Glomerular visceral epithelial cell (primary cell): ENCODE data around the gene CBLN1.

Experiments used
- DNase-seq: peaks from one replicate; pipeline ENCODE4 v3.0.0-alpha.2; 2016; ENCODE audit errors: extremely low spot score

CBLN1 gene

DNA sequence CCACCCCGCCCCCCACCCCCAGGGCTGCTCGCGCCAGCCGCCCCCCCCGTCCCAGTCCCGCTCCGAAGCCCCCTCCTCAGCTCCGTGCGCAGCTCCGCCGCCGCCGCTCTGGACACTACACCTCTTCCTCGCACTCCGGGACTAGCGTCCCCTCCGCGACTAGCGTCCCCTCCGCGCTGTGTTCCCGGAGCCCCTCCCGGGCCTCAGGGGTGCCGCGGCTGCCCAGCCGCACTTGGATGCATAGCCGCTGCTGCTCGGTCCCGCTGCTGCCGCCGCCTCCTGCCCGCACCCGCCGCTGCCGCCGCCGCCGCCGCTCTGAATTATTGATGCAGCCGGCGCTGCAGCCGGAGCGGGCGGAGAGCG is at the start of gene CBLN1:
Gene CBLN1 (minus strand): TSS at position 359 of the 363 bp plus-strand sequence. CDS start 373 bp downstream, outside the sequence.
- DNase-seq, result no peak

GRCh38 chr16:49330562-49331201 is 49.0 kb upstream of the CBLN1 start:
- DNase-seq, result no peak

GRCh38 chr16:49328325-49328724 is 46.7 kb upstream of the CBLN1 start:
- DNase-seq, result no peak

DNA sequence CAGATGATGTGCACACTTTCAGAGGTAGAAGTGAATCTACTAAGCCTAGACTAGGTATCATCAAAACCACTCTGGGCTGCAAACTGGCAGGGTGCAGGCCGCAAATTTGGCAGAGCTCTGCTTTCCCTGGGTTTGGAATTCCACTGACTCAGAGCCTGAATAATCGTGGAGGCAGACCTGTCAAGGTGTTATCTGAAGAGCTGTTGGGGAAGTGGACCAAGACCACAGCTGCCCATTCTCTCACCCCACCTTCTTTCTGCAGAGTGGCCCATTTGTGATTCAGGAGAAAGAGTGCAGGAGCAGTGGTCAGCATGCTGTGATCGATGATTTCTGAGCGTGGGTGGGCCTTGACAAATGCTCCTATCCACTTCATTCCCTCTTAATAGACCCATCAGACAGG is 45.8 kb upstream of the CBLN1 start:
- DNase-seq, result no peak

DNA sequence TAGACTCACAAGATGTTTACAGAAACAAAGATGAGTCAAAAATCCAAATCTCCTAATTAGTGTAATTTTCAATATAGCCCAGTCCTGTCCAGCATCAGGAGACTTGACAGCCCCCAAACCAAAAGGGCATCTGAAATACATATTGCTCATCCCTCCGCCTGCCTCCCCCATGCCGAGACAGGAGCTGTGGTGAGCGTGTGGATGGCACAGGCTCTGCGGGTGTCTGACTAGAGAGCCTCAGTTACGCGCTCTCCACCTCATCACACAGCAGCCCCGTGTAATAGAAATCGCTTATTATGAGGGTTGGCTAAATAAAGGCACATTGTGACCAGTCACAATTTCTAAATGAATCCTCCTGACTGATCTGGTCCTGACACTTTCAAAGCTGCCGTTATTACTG is 43.1 kb upstream of the CBLN1 start:
- DNase-seq, result no peak

DNA sequence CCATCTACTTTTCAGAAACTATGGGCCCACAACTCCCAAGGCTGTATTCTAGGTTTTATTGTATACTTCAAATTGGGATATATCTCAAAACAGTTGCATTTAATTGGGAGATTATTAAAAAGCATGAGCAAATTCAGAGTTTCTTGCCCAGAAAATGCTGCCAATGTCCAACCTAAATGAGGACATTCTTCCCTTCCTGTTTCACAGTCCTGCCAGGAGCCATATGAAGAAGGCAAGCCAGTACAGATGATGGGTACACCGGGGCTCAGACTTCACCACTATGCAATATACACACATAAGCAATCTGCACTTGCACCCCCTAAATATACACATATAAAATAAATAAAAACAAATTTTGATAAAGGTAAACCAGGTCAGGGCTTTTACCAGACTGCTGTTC is 34.0 kb upstream of the CBLN1 start:
- DNase-seq, result no peak

DNA sequence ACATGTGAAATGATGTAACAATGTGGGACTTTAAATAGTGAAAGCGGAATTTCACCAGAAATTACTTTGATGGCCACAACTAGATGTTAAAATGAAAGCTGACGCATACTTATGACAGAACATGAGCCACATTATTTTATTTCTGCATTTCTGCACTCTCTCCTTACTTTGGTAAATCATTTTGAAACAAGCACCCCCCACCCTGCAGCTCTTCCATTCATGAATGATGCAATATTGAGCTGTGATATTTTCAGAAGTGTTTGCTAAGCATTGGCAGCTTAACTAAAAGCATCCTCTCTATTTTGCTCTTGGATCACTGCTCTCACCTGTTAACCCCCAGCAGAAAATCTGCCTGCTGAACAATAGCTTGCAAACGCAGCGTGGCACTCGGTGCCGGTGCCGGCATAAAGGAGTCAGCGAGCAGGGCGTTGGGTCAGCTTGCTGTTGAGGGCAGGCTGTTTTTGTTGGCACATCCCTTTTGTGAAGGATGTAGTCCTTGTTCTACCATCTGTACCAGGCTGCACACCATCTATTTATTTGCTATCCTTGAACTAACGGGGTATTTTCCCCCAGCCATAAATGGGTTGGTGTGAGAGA is 30.8 kb upstream of the CBLN1 start:
- no peak for DNase-seq

DNA sequence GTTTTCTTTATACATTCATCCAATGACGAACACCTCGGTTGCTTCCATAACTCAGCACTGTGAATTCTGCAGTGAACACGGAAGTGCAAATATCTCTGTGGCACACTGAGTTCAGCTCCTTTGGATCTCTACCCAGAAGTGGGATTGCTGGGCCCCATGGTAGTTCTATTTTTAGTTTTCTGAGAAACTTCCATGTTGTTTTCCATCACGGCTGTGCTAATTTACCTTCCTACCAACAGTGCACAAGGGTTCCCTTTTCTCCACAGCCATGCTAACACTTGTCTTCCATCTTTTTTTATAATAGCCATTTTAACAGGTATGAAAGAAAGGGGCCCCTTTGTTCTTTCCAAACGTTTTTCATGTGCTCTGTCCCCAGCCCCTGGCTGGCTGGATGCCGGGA is 30.2 kb upstream of the CBLN1 start:
- DNase-seq, result no peak

GRCh38 chr16:49307176-49307575 is 25.5 kb upstream of the CBLN1 start:
- no peak for DNase-seq

DNA sequence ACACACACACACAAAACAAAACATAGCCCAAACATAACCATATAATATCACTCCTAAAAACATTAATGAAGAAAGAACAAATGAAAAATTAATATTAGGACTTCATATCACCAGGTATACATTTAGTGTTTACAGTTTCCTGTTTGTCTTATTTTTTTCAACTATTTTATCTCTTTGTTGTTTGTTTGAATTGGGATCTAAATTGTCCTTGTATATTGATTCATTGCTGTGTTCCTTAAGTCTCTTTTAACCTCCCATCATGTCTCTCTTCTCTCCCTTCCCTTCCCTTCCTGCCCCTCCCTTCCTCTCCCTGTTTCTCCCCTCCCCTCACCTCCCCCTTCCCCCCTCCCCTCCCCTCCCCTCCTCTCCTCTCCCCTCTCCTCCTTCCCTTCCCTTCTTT is 23.8 kb upstream of the CBLN1 start:
- no peak for DNase-seq

GRCh38 chr16:49292413-49292812 is 10.8 kb upstream of the CBLN1 start:
- no peak for DNase-seq

- no peak for DNase-seq
Observed at GRCh38 chr16:49287572-49287971, 5.9 kb upstream of the CBLN1 start.

GRCh38 chr16:49284962-49285361 is 3.3 kb upstream of the CBLN1 start:
- no peak for DNase-seq

DNA sequence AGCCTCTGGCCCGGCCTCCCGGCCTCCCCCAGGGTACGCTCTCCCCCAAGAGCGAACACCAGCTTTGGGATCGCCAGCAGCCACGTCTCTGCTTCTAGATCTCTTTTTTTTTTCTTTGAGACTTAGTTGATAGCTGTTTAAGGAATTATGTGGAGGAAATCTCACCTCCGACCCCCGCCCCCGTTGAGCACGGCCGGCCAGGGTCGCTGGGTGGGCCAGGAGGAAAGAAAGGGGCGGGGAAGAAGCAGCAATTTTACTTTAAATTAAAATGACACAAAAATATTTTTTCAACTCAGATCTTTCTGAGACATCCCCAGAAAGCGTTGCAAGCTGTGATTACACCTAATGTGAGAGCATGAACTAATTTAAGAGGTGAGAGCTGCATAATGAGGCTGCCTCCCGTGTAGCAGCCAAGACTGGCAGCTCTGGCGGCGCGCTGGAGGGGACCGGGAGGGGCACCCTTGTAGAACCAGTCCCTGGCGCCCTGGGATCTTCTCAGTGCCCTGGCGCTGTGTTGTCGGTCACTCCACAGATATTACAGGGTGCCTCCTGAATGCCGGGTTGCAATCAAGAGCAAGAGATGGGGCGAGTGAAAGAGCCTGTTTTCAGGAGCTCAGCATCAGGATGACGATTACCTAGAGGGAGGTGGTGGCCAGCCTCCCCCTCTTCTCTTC is 1.9 kb upstream of the CBLN1 start:
- DNase-seq, result no peak

DNA sequence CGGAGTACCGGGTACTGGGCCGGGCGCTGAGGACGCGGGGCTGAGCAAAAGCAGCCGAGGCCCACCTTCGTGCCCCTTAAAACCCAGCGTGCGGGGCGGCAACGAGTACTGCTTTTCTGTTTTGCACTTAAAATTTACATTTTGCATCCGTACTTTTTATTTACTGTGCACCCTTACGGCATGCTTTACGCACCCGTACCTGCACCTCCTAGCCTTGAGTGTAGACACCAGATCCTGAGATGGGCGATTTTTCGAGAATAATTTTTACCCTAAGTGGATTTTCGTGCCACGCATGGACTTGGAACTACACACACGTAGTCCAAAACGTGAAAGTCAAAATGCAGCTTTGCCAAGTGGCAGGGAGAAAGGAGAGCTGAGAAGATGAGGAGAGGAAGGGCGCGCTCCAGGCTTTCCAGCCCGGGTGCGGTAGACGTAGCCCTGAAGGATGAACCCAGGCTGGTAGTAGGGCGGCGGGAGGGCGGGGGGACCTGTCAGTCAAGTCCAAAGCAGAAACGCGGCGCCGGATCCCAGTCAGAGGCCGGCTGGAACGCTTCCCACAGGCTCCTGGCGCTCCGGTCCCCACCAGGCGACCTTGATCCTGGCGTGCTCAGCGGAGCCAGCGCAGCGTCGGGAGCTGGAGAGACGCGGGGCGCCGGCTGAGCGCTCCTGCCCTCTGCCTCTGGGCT is 1.2 kb upstream of the CBLN1 start:
- DNase-seq, result no peak

DNA sequence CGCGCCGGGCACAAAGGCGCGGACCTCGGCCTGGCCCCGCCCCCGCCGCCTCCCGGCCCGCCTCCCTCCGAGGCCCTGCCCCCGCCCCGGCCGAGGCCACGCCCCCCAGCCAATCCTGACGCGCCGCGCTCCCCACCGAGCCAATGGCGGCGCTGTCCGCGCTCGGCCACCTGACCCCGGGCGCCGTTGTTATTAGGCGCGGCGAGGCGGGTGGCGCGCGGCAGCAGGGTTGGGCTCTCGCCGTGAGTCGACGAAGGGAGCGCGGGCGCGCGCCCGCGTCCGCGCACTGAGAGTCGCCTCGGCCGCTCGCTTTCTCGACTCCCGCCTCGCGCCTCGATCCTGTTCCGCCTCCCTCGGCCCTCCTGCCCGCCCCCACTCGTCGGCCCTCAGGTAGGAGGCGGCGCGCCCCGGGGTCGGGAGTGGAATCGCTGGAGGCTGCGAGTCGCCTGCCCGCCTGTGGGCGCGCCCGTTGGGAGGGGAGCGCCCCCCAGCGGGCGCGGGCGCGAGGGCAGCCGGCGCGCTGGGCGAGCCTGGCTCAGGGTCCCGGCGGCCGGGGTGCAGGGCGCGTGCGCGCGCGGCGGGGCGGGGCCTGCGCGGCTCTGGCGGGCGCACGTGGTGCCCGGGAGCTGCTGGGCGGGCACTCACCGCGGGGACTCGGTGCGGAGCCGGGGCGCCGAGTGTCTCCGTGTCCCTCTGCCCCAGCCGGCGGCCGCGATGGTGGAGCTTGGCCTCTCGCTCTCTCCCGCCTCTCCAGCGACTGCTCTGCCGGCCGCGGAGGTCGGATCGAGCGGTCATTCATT is 405 bp upstream of the CBLN1 start:
- DNase-seq, result peak; percentile 3

GRCh38 chr16:49280841-49281371 is 732 bp downstream of the CBLN1 start:
- no peak for DNase-seq

DNA sequence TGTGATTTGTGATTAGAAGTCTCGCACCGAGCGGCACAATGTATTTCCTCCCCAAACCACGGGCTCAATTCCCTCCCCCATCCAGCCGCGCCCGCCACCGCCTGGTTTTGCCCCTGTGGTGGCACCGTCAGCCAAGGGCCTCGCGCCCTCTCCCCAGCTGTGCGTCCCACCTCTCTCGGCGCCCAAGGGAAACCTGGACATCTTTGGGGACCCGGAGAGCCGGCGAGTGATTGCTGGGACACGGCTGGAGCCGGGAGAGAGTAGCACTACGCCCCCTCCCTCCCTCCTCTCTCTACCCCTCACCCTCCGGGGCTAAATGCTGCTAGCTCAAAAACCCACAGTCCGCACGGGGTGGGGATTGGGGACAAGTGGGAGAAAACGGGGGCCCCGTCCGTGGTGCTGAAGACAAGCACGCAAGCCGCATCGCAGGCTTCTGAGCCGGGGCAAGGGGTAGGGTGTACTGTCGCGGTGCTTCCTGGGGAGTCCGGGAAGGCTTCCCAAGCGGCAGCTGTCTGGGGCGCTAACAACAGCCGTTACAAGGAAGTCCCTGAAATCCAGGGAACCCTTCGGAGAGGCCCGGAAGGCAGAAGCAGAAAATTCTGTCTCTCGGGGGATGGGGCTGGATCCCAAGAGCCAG is 1.4 kb downstream of the CBLN1 start:
- DNase-seq, result no peak

DNA sequence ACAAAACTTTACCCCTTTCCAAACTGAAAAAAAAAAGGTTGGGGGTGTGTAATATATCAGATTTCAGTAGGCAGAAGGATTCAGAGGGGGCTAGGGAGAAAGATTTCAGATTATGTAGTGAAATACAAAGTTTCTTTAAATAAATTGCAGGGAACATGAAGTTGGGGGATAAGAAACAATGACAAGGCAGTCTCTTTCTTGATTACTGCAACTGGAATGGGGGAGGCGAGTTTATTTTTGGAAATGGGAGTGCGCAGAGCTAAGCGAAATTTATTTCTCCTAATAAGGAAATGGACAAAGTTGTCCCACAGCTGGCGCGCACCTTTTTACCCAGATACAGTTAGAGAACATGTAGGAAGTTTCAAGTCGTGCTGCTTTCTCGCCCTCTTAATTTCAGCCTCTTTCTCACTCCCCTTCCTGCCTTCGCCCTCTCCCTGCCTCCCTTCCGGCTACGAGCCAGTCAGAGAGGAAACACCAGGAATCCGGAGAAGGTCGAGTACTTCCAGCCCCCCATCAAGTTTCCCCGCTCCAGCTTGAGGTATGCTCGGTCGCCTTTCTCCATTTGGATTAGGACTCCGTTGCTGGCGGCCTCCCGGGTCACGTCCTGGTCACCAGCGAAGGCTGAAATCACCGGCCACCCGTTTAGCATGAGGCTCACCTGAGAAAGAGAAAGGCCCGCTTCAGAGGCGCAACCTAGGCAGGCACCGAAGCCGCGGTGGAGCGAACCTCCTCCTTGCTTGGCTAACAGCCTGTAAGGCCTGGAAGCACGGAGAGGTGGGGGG is 2.5 kb downstream of the CBLN1 start:
- no peak for DNase-seq

DNA sequence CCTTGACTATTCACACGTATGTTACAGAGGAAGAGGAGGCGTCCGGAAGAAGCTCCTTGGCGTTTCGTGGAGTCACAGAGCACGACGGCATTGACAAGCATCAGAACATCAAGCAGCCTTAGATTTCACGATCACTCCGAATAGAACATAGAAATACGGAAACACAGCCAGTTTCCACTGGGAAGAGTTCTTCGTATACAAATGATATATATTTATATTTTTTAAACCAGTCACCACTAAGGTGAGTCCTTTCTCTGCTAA is 3.1 kb downstream of the CBLN1 start:
- DNase-seq, result no peak
